ENCODE measurements around the gene MARK4.

- no peak for TF ChIP-seq ZNF274 (IDR thresholded peaks at IDR 0.05; ENCODE audit: low read depth, low read length)
- no peak for TF ChIP-seq SUZ12 (IDR thresholded peaks at IDR 0.05; ENCODE audit: extremely low read depth, insufficient read depth, insufficient read length)
- TF ChIP-seq YY1 (IDR thresholded peaks at IDR 0.05; ENCODE audit: insufficient read depth, insufficient read length): no peak
Observed at GRCh38 chr19:45296355-45296754, 45.3 kb downstream of the MARK4 start.

Data from NT2/D1 (cell line).